8988T (cell line): Measurements from ENCODE around the gene CT47A1.
"Not testable (repeated sequence)": the region's sequence is repeated elsewhere in the genome, so short reads cannot be mapped to it uniquely, and the experiment has no call there.

ENCODE experiments used
- DNase-seq: peaks from one replicate; pipeline ENCODE4 v3.0.0; 2011

CT47A1 gene

DNA sequence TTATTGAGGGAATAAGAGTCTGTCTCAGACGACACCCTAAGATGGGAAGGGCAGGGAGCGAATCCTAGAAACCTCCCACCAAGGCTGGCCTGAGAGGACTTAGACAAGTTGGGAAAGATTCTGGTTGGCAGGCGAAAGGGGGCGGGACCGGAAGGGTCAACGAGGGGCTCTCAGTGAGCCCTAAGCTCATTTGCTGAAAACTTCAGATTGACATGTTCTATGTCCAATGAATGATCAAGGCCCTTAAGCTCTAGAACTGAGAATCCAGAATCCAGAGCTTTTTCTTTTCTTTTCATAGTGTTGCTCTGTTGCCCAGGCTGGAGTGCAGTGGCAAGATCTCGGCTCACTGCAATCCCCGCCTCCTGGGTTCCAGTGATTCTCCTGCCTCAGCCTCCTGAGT, at the start of gene CT47A1:
CT47A1 (minus strand) TSS at position 101 of the 400 bp plus-strand sequence. CDS start 231 bp downstream, outside the sequence.
- DNase-seq, result not testable (repeated sequence)

DNA sequence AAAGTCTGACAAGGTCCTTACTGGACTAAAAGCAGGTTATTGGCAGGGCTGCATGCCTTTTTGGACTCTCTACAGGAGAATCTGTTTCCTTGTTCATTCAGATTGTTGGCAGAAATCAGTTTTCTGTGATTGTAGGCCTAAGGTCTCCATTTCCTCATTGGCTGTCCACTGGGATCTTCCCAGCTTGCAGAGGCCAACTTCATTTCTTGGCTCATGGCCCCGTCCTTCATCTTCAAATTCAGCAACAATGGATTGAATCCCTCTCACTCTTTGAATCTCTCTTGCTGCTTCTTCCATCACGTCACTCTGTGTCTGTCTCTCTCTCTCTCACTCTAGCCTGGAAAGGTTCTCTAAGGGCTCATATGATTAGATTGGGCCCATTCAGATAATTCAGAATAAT, 47.0 kb upstream of the CT47A1 start:
- DNase-seq, result no peak

DNA sequence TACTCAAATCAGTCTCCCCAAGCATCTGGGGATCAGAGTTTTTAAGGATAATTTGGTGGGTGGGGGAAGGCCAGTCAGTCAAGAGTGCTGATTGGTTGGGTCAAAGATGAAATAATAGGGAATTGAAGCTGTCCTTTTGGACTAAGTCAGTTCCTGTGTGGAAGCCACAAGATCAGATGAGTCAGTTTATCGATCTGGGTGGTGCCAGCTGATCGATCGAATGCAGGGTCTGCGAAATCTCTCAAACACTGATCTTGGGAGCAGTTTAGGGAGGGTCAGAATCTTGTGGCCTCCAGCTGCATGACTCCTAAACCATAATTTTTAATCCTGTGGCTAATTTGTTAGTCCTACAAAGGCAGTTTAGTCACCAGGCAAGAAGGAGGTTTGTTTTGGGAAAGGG, 44.5 kb upstream of the CT47A1 start:
- DNase-seq, result no peak

DNA sequence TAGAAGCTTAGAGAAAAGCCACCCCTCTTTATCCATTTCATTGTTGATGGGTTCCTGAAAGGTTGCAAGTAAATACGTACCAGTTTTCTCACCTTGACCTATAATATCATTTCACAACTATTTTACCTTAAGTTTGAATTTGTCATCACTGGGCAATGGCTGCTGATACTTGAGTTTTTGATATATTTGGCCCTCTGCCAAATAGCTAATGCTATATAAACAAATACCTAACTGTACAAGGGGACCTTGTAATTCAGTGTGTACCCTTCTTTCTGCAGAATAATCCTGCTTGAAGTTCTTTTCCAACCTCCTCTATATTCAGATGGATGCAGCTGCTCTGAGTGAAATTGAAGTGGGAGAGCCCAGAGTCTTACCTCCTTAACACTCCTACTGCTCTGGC, 42.9 kb upstream of the CT47A1 start:
- no peak for DNase-seq

DNA sequence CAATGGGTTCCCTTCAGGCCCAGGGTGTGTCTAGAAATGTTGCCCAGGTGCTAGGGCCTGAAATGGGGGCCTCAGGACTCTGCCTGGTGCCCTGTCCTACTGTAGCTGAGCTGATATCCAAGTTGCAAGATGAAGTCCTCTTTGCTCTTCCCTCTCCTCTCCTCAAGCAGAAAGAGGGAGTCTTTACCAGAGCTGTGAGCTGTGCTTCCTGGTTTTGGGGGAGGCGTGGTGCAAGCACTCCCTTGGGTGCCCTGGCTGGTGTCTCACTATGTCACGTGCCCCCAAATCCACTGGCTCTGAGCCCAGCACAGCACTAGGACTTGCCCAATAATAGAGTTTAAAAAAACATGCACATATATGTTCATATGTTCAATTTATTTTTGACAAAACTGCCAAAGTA, 29.3 kb upstream of the CT47A1 start:
- no peak for DNase-seq

DNA sequence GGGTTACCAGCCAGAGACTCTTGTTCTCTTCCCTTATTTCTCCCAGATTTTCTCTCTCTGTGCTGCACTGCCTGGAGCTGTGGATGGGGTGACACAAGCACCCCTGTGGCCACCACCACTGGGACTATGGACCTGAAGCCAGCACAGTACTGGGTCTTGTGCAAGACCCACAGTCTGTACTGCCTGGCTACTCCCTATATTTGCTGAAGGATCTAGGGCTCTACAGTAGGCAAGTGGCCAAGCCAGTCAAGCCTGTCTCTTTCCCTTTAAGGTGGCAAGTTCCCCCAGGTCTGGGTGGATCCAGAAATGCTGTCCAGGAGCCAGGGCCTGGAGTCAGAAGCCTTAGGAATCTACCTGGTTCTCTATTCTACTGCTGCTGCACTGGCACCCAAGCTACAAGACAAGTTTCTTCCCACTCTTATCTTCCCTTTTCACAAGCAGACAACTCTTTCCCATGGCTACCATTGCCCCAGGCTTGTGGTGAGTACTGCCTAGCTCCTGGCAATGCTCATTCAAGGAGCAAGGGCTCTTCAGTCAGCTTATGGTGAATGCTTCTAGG, 28.4 kb upstream of the CT47A1 start:
- DNase-seq, result no peak

DNA sequence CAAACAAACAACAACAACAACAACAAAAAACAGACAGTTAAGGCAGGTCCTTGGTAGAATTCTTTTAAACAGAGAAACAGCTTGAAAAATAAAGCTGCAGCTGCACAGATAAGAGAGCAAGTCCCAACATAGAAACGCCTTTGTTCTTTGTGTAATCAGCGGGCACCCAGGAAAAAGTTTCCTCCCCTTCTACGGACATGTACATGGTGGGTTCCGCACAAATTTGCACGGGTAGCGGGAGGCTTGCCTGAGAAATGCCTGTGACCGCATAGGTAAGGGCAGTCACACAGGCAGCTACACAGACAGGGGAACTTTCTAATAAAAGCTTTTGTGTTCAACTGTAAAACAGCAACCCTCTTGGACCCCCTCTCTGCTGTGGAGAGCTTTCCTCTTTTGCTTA, 25.7 kb upstream of the CT47A1 start:
- no peak for DNase-seq

DNA sequence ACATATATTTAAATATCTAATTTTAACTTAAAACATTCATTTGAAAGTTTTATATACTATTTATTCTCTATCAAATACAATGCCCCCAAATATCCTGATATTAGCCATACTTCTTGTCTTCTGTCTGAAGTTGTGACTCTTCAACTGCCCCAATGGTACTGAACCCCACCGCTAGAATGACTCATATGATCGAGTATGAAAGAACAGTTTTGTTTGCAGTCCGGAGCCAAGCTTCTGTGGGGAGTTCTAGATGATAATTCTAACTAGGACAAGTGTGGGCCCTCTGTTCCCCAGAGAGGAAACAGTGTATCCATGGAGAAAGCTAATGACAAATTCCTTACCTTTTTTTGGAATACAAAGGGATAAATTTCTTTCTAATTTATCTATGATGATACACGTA, 24.7 kb upstream of the CT47A1 start:
- no peak for DNase-seq

DNA sequence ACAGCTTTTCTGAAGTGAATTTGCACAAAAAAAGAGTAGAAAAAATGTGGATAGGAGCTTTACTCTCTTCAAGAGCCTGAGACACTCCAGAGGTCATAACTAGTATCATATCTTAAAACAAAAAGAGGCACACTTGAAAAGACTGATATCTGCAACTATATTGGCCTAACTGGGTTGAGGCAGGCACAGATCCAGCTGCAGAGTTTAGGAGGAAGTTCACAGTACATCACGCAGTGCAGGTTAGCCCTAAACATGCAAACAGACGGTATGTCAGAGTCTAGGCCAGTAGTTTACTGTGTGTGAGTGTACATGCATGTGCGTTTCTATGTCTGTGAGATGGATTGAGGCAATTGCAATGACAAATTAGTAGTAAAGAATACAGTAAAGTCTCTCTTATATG, 24.2 kb upstream of the CT47A1 start:
- no peak for DNase-seq

DNA sequence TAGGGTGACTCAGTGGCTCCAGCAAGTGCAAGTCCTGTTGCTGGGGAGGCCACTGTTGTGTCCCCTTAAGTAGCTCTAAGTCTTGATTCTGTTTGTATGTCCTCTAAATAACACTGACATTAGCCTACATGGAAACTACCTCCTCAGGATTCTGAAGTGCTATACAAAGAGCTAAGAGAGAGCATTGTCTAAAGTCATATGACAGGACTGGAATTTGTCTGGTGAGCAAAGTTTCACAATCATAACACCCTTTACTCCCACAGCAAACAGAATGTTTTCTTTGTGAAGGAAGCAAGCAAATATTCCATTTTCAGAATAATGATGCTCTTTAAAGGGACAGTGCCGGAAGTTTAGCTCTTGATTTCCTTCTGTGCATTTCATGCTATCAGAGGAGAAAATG, 23.4 kb upstream of the CT47A1 start:
- DNase-seq, result no peak

DNA sequence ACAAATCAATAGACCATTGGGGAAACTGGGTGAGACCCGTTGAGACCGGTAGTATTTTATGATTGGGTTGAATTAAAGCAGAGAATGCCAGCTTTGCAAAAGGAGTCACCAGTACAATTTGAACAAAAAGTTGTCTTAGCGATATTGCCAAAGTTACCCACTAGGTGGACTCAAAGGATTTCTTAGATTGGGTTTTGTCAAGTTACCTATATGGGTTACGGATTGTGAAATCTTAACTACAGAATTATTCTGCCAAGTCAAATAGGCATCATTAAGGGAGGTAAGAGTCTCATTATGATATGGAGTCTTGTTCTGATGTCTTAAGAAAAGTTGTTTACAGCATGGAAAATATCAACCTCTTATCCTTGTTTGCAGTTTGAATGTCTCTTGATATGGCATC, 15.0 kb upstream of the CT47A1 start:
- peak; percentile 5 for DNase-seq

DNA sequence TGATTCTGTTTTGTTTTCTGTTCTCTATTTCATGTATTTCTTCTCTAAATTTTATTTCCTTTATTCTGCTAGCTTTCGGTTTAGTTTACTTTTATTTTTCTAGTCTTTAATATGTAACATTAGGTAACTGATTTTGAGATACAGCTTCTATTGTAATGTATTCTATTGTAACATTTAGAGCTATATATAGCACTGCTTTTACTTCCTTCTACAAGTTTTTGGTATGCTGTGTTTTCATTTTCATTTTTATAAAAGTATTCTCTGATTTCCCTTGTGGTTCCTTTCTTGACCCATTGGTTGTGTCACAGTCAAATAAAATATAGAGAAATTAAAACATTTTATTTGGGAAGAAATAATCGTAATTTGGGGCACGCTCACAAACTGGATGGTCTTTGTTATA, 13.9 kb upstream of the CT47A1 start:
- no peak for DNase-seq

DNA sequence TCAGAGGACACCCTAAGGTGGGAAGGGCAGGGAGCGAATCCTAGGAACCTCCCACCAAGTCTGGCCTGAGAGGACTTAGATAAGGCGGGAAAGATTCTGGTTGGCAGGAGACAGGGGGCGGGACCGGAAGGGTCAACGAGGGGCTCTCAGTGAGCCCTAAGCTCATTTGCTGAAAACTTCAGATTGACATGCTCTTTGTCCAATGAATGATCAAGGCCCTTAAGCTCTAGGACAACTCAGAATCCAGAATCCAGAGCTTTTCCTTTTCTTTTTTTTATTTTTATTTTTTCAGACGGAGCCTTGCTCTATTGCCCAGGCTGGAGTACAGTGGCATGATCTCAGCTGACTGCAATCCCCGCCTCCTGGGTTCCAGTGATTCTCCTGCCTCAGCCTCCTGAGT, 29.1 kb downstream of the CT47A1 start, which contains the start of gene CT47A7:
CT47A7 (minus strand) TSS at position 101 of the 400 bp plus-strand sequence. CDS start 255 bp downstream, outside the sequence.
- DNase-seq, result not testable (repeated sequence)
